Activated naive CD8-positive, alpha-beta T cell treated with anti-CD3 and anti-CD28 coated beads, Interleukin-2, amount 50 U/mL, for 24 hours (primary cell): ENCODE data around the gene ADGRF4.

Experiments used
- ATAC-seq: fragments of 150-1000 bp; cut with Tn5 transposase; one replicate; pipeline ENCODE4 v1.10.0; 2021
- DNase-seq: peaks from one replicate; pipeline ENCODE4 v3.0.0; 2021
- H3K27ac Mint-ChIP-seq: one replicate; pipeline ENCODE4 v1.8.0; 2021; ENCODE audit warnings: mild to moderate bottlenecking, mixed read lengths
- H3K27me3 Mint-ChIP-seq: one replicate; pipeline ENCODE4 v1.8.0; 2021; ENCODE audit warnings: mixed read lengths
- H3K36me3 Mint-ChIP-seq: one replicate; pipeline ENCODE4 v1.8.0; 2021; ENCODE audit warnings: low read depth, mixed read lengths
- H3K4me1 Mint-ChIP-seq: one replicate; pipeline ENCODE4 v1.8.0; 2021; ENCODE audit warnings: mixed read lengths
- H3K4me3 Mint-ChIP-seq: one replicate; pipeline ENCODE4 v1.8.0; 2021; ENCODE audit warnings: mild to moderate bottlenecking, moderate library complexity, mixed read lengths
- H3K9me3 Mint-ChIP-seq: one replicate; pipeline ENCODE4 v1.8.0; 2021; ENCODE audit warnings: mixed read lengths

ADGRF4 gene, protein sequence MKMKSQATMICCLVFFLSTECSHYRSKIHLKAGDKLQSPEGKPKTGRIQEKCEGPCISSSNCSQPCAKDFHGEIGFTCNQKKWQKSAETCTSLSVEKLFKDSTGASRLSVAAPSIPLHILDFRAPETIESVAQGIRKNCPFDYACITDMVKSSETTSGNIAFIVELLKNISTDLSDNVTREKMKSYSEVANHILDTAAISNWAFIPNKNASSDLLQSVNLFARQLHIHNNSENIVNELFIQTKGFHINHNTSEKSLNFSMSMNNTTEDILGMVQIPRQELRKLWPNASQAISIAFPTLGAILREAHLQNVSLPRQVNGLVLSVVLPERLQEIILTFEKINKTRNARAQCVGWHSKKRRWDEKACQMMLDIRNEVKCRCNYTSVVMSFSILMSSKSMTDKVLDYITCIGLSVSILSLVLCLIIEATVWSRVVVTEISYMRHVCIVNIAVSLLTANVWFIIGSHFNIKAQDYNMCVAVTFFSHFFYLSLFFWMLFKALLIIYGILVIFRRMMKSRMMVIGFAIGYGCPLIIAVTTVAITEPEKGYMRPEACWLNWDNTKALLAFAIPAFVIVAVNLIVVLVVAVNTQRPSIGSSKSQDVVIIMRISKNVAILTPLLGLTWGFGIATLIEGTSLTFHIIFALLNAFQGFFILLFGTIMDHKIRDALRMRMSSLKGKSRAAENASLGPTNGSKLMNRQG

DNA sequence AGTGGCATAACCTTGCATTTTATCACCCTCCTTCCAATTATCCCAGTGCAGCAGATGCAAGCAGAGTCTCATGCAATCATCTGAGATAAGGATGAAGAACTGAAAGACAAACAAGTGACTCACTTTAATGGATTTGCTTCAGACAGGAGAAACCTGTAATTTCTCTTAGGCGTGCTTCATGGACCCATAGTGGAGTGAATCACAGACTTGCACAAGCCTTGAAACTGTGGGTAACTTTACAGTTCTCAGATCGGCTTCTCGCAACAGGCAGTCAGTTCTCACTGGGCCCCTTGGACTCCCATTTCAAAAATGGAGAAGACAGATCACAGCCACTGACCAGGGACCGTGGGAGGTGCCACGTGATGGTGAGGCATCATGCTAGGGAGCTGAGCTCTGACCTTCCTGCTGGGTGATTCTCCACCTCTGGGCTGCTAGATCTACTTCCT, at the start of gene ADGRF4:
ADGRF4 (plus strand) TSS at position 239 of the 446 bp plus-strand sequence. CDS start 8,666 bp downstream, outside the sequence.
- Mint-ChIP-seq H3K27me3 (no peaks in the 10 kb centered on the region), H3K4me3 (no peak within 1 kb of the TSS), H3K27ac (no peak within 1 kb of the TSS), H3K4me1 (no peaks in the 10 kb centered on the region), H3K36me3 (no peaks in the 10 kb centered on the region), H3K9me3 (no peaks in the 10 kb centered on the region)
- DNase-seq (no peak), ATAC-seq (no peak)

DNA sequence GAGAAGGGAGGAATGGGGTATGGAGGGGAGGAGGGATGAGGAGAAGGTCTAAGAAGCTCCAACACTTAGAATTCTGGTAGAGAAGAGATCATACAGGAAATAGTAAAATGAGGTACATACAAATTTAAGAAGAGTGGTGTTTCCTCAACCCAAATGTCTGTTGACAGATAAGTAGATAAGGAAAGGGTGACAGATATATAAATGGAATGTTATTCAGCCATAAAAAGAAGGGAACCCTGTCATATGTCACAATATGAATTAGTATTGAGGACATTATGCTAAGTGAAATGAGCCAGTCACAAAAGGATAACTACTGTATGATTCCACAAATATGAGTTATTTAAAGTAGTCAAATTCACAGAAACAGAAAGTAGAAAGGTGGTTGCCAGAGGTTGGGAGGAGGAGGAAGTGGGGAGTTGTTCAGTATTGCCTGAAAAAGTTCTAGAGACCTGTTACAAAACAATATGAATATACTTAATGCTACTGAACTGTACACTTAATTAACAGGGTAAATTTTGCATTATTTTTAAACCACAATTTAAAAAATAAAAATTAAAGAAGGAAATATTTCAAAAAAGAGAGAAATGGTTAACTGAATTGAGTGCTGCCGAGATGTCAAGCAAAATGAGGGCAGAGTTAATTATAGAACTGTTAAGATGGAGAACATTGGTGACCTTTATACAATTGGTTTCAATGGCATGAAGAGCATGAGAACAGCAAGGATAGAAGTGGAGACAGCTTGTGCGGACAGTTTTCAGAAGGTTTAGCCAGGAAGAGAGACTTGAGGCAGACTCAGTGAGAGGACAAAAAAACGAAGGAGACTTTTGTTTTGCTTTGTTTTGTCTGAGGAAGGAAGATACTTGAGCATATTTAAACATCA, 47.6 kb upstream of the ADGRF4 start:
- DNase-seq (no peak), ATAC-seq (no peak)
- Mint-ChIP-seq H3K4me3 (no peak overlapping the region), H3K27me3 (no peaks in the 10 kb centered on the region), H3K4me1 (no peaks in the 10 kb centered on the region), H3K27ac (no peak overlapping the region), H3K9me3 (no peaks in the 10 kb centered on the region), H3K36me3 (no peaks in the 10 kb centered on the region)

DNA sequence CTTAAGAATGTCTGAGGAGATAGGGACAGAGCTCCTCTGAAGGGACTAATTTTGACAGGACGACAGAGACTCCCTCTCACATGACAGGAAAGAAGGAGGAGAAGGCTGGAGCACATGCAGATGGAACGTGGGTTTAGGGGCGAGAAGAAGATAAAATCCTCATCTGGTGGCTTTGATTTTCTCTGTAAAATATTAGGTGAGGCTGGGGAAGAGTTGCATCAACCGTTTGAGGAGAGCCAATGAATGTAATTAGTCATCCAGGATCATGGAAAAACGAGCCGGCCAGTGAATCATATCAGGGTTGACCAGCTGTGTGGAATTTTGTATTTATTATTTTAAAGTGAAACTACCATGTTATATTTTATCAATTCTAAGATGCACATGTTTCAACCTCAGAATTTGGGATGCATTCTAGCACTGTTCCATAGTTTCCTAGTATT, 46.9 kb upstream of the ADGRF4 start:
- Mint-ChIP-seq H3K27me3 (no peaks in the 10 kb centered on the region), H3K4me1 (no peaks in the 10 kb centered on the region), H3K27ac (no peak overlapping the region), H3K9me3 (no peaks in the 10 kb centered on the region), H3K4me3 (no peak overlapping the region), H3K36me3 (no peaks in the 10 kb centered on the region)
- no peak for DNase-seq
- ATAC-seq, result no peak

DNA sequence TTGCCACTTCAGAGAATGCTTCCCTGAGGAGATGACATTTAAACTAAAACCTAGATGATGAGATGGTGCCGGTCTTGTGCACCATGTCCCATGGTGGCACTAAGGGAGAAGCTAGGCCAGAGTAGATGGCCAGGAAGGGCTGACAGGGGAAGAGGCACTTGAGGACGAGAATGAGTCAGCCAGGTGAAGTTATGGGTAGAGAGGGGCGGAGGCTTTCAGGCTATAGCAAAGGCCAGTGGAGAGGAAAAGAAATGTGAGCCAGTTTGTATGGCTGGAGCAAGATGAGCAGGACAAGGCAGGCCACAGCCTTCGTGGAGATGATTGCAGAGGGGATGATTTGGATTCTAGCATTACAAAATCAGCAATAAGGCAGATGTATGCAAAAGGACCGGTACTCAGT, 44.7 kb upstream of the ADGRF4 start:
- Mint-ChIP-seq H3K4me1 (no peaks in the 10 kb centered on the region), H3K36me3 (no peaks in the 10 kb centered on the region), H3K27me3 (no peaks in the 10 kb centered on the region), H3K27ac (no peak overlapping the region), H3K4me3 (no peak overlapping the region), H3K9me3 (no peaks in the 10 kb centered on the region)
- DNase-seq, result no peak
- ATAC-seq, result no peak

DNA sequence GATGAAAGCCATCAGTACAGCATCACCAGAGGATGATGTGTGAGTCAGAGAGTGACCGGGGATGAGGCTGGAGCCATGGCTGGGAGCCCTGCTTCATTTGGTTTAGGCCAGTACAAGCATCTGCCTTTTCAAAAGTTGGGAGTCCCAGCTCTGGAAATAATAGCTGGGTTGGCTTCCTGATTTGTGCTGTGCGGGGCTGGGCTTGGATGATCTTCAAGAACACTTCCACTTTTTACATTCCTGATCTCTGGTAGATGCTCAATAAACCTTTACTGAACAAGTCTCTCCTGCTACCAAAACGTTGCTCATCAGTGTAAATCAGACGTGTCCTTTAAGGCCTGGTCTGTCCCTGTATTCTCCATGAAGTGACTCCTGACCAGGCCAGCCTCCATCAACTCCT, 44.1 kb upstream of the ADGRF4 start:
- H3K9me3 Mint-ChIP-seq, result no peaks in the 10 kb centered on the region
- no peaks in the 10 kb centered on the region for H3K27me3 Mint-ChIP-seq
- DNase-seq (no peak), ATAC-seq (no peak)
- H3K27ac Mint-ChIP-seq, result no peak overlapping the region
- no peaks in the 10 kb centered on the region for H3K36me3 Mint-ChIP-seq
- no peak overlapping the region for H3K4me3 Mint-ChIP-seq
- H3K4me1 Mint-ChIP-seq, result no peaks in the 10 kb centered on the region

DNA sequence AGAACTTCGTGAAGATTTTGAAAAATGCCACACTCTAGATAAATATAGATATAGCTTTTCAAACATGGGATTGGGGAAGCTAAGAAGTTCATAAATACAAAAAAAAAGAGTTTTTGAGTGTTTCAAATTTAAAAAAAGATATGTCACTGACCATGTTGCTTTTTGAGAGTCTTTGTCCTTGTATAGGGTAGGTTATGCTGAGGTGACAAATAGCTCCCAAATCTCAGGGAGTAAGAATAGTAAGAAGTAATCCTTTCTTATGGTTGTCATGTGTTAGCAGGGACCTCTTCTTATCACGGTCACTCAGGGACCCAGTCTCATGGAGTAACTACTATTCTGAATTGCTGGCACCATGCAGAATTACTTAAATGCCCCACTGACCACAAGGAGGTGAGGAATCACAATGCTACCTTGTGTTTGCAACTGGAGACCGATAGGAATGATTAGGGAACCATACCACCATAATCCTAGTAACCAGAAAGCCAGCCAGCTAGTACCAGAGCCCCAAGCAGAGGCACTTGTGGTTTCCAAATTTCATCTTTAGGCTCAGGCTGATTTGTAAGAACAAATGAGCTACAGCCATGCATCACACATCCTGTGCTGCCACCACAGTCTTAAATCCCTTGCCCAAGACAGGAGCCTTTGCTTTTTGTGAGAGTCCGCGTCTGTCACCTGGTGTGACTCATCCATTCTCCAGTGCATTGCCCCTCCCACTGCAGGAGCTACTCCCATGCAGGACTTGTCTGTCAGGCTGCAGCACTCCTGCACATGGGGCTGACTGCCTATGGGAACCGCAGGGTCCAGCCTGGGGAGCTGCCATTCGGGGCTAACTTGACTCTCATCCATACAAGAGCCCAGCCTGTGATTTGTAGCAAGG, 42.4 kb upstream of the ADGRF4 start:
- ATAC-seq, result peak; percentile 87

DNA sequence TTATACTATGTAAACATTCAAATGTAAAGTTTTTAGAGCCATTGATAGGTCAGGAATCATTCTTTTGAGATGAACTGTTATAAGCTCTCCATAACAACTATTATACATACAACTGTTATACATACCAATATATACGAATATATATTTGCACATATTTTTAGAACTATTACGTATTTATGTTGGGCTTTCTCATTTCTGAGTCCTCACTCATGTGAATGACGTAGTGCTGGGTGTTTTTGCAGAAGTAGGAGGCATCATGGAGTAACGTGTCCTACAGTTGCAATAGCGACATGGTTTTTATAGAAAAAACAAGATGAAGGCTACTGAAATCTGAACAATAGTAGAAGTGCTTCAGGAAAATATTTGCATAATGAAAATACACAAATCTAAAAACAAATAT, 36.4 kb upstream of the ADGRF4 start:
- no peak overlapping the region for H3K27ac Mint-ChIP-seq
- no peaks in the 10 kb centered on the region for H3K9me3 Mint-ChIP-seq
- no peaks in the 10 kb centered on the region for H3K4me1 Mint-ChIP-seq
- H3K27me3 Mint-ChIP-seq, result peaks cover 20% of the 10 kb centered on the region
- DNase-seq, result no peak
- no peak overlapping the region for H3K4me3 Mint-ChIP-seq
- no peaks in the 10 kb centered on the region for H3K36me3 Mint-ChIP-seq
- ATAC-seq, result no peak

More for the DNA sequence above, 42.4 kb upstream of the ADGRF4 start:
- H3K27ac Mint-ChIP-seq, result no peak overlapping the region
- H3K4me3 Mint-ChIP-seq, result no peak overlapping the region
- H3K36me3 Mint-ChIP-seq, result no peaks in the 10 kb centered on the region
- peak; percentile 14 for DNase-seq
- H3K9me3 Mint-ChIP-seq, result no peaks in the 10 kb centered on the region
- H3K27me3 Mint-ChIP-seq, result peaks cover 6% of the 10 kb centered on the region
- no peaks in the 10 kb centered on the region for H3K4me1 Mint-ChIP-seq

DNA sequence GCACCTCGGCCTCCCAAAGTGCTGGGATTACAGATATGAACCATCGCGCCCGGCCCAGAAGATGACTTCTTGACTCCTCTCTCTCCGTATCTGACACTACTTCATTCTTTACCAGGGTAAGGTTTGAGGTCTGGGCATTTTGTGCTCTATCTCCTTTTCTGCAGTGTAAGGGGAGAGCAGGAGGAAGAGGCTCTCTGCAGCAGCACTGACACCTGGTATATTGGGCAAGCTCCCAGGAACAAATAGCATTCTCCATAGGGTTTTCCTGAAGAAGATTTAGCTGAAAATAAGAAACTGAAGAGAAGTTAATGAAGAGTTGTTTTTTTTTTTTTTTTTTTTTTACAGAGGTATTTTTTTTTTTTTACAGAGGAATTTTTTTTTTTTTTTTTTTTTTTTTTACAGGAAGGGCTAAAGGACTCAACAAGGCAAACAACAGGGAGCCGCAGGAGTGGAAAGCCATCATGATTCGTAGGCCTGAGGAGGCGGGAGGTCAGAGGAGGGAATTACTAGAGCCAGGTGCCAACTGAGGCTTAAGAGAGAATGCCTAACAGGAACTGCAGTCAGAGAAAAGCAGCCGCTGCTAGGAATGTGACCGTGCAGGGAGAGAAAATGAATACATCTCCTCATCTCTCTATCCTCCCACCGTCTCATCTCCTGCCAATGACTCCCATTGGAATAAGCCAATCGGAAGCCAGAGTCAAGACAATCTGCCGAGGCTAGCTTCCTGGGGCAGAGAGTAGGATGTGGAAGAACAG, 34.7 kb upstream of the ADGRF4 start:
- no peaks in the 10 kb centered on the region for H3K36me3 Mint-ChIP-seq
- H3K4me1 Mint-ChIP-seq, result no peaks in the 10 kb centered on the region
- DNase-seq, result no peak
- peaks cover 20% of the 10 kb centered on the region for H3K27me3 Mint-ChIP-seq
- no peak overlapping the region for H3K27ac Mint-ChIP-seq
- no peaks in the 10 kb centered on the region for H3K9me3 Mint-ChIP-seq
- no peak overlapping the region for H3K4me3 Mint-ChIP-seq
- no peak for ATAC-seq

DNA sequence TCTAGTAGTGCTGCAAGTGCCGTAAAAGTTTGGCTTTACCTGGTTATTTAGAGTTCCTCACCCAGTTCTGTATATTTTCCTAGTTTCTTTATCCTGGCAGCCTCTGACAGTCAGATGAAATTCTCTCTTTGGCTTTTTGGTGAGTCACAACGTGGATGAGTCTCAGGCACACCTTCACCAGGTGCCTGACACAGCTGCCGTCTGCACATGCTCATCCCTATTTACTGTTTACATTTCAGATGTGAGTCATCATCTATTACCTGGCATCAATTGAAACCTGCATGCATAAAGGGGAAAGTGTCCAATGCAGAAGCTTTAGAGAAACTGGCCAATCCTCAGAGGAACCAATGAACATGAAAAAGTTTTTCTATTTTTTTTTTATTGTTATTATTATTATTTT, 33.3 kb upstream of the ADGRF4 start:
- Mint-ChIP-seq H3K36me3 (no peaks in the 10 kb centered on the region), H3K4me3 (no peak overlapping the region), H3K27ac (no peak overlapping the region), H3K9me3 (no peaks in the 10 kb centered on the region), H3K4me1 (no peaks in the 10 kb centered on the region), H3K27me3 (peaks cover 30% of the 10 kb centered on the region)
- ATAC-seq, result no peak
- no peak for DNase-seq

DNA sequence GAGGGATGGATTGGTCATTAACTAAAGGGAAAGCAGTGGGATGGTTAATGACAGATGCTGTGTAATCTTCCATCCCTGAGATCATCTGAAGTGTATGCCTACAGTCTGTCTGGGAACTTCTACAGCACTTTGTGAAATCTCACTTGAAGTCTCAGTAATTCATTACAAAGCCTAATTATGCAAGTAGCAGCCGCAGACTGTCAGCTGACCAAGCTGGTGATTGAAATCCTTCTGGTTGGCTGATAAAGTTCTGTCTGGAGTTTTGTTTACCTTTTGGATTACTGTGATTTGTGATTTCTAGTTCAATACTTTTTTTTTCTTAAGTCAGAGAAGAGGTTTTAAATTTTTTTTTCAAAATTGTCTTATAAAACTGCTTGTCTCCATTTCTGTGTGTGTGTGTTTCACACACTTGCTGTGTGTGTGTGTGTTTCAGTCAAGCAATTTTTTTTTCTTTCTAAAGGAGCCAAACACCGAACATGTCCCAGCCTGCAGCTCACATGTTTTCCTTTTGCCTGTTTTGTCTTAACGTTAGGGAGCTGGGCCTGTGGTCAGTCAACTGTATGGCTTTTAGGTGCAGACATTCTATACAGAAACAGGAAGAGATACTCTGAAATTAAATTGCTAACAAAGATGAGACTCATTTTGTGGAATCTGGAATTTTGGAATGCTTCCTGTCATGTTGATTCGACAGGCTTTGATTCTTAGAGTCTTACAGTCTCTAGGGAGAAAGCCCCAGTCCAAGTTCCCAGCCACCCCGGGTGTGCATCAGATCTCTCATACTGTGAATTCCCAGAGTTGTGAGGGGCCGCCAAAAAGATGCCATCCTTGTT, 28.5 kb upstream of the ADGRF4 start:
- H3K9me3 Mint-ChIP-seq, result no peaks in the 10 kb centered on the region
- H3K4me3 Mint-ChIP-seq, result no peak overlapping the region
- DNase-seq (no peak), ATAC-seq (no peak)
- H3K27ac Mint-ChIP-seq, result no peak overlapping the region
- H3K36me3 Mint-ChIP-seq, result no peaks in the 10 kb centered on the region
- no peaks in the 10 kb centered on the region for H3K4me1 Mint-ChIP-seq
- H3K27me3 Mint-ChIP-seq, result peaks cover 26% of the 10 kb centered on the region

DNA sequence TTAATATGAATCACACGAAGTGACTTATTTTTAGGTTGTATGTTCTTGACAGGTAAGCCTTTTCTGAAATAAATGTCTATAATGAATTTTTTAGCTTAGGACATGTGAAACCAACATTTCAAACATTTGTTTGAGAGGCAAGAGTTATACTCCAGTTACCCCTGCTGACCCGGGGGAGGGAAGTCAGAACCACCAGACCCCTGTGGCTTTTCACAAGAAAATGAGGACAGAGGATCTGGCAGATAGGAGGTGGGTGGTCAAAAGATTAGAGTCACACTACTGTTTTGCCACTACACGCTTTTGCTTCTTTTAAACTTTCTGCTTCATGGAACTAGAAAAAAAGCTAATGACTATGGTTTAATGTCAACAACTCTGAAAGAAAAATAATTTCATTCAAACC, 27.5 kb upstream of the ADGRF4 start:
- Mint-ChIP-seq H3K36me3 (no peaks in the 10 kb centered on the region), H3K27me3 (peaks cover 25% of the 10 kb centered on the region), H3K9me3 (no peaks in the 10 kb centered on the region), H3K27ac (no peak overlapping the region), H3K4me3 (no peak overlapping the region), H3K4me1 (no peaks in the 10 kb centered on the region)
- ATAC-seq (no peak), DNase-seq (no peak)

DNA sequence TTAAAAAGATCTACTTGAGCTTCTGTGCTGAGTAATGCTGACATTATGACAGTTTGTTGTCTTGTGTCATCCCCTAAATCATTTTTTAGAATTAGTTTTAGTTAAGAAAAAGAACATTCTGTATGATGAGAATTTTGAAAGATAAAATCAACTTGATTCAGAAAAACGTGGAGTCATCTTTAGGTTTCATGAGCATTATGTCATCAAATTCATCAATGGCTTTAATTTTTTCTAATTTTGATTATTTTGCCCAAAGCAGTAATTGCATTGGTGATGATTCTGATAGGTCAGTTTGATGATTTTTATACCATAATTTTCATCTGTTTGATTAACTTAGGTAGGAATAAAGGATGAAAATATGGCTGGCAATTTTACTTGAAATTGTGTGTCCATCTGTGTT, 26.6 kb upstream of the ADGRF4 start:
- Mint-ChIP-seq H3K9me3 (no peaks in the 10 kb centered on the region), H3K4me3 (no peak overlapping the region), H3K4me1 (no peaks in the 10 kb centered on the region), H3K27ac (no peak overlapping the region), H3K27me3 (peaks cover 23% of the 10 kb centered on the region), H3K36me3 (no peaks in the 10 kb centered on the region)
- DNase-seq, result no peak
- no peak for ATAC-seq

DNA sequence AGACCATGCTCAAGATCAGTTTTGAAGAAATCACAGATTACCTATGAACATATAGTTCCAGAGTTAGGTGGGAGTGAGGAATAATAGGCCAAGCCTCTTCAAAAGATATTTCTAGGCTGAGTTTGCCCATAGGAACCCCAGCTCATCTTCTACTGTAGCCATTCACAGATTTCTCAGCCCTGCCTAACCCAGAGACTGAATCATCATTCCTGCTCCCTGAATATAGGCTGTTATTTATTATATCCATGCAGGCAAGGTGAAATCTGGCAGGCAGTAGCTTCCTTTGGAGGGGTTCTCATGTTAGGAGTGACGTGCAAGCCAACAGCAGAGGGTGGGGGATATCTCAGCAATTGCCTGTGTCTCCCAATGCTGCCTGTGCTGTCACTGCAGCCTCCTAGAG, 25.6 kb upstream of the ADGRF4 start:
- ATAC-seq, result no peak
- no peaks in the 10 kb centered on the region for H3K9me3 Mint-ChIP-seq
- H3K27me3 Mint-ChIP-seq, result peaks cover 21% of the 10 kb centered on the region
- no peak overlapping the region for H3K27ac Mint-ChIP-seq
- H3K4me1 Mint-ChIP-seq, result no peaks in the 10 kb centered on the region
- DNase-seq, result no peak
- H3K36me3 Mint-ChIP-seq, result no peaks in the 10 kb centered on the region
- H3K4me3 Mint-ChIP-seq, result no peak overlapping the region
